Pancreas (tissue), 10 donors: ENCODE data around the gene MTR. TPM values are rescaled to one million over a fixed set of nuclear protein-coding genes. Genes with fewer than 3 reads are reported as not detected.
A peak's percentile ranks its signal among the peaks of the same experiment; 100 is the strongest.

ENCODE experiments used
- ATAC-seq, 4 donors: fragments of 200-7000 bp; cut with Tn5 transposase; one replicate each; pipeline versions ENCODE4 v1.8.0 to v1.9.1; 2020; ENCODE audit warnings: mild to moderate bottlenecking in 4 of 4, moderate library complexity in 4 of 4
- DNase-seq, 6 donors: peaks; one replicate each; pipeline ENCODE4 v3.0.0-alpha.2; 2020
- FAIRE-seq: peaks from 2 replicates; lab custom pipeline; 2012; peaks lifted over from hg19 to GRCh38; lab: Jason Lieb, UNC
- H3K27ac ChIP-seq, 4 donors: fragments of 200-600 bp; sonication (generic); 1 replicate in 3 of 4; 2 replicates in 1 of 4; pipeline versions ENCODE4 v1.5.0 to v1.8.0; 2020
- H3K27me3 ChIP-seq, 4 donors: fragments of 200-600 bp; one replicate each; pipeline ENCODE4 v1.8.0; 2021
- H3K36me3 ChIP-seq, 3 donors: fragments of 200-600 bp; sonication (generic) in 1 of 3; one replicate each; pipeline versions ENCODE4 v1.5.0 to v1.8.0; 2020 to 2021
- H3K4me1 ChIP-seq, 3 donors: fragments of 200-600 bp; one replicate each; pipeline ENCODE4 v1.8.0; 2021
- H3K4me3 ChIP-seq, 4 donors: fragments of 200-600 bp; sonication (generic) in 2 of 4; one replicate each; pipeline versions ENCODE4 v1.5.0 to v1.8.0; 2020 to 2021
- H3K9me3 ChIP-seq, 4 donors: fragments of 200-600 bp; one replicate each; pipeline ENCODE4 v1.8.0; 2021
- CTCF ChIP-seq, 4 donors: fragments of 200-600 bp; sonication (generic) in 3 of 4; IDR thresholded peaks; one replicate each; pipeline versions ENCODE4 v1.5.0 to v1.8.0; 2021; ENCODE audit warnings: antibody characterized with exemption in 4 of 4
- WGBS, 2 donors: extraction: QIAGEN DNeasy Blood & Tissue Kit; methylation state at CpG; one replicate each; pipeline ENCODE4 v1.1.7; 2013; 5-methylcytosine and 5-hydroxymethylcytosine counted together
- intact Hi-C, 3 donors: fragments of 100-400 bp; cut with DNase I; formaldehyde crosslinking; loops; one replicate each; pipeline versions ENCODE4 v1.11.1 to v1.14.2; 2022
- polyA plus RNA-seq, 2 donors: library from polyadenylated mRNA; stranded (reverse); fragments of 200-250 nt; gene quantifications; one replicate each; pipeline ENCODE4 v1.2.3, GENCODE V29; 2013
- total RNA-seq, 6 donors: library from RNA; stranded (reverse); fragmentation: NEBNext Ultra II Directional in 4 of 6; extraction: Animal tissue kit (Norgen Biotek cat#: 25700) in 4 of 6; gene quantifications; one replicate each; pipeline versions ENCODE4 v1.2.1 to v1.2.4, GENCODE V29; 2021 to 2023
- donor health status: healthy with polysubstance abuse.
- donor health status: DM: no; HTN: no; CAD: no; lungs with moderate emphysema.
- donor health status: DM: no; HTN: no; CAD: no.
- donor health status: control.
- donor health status: control.
- donor health status: Bipolar disorder and iron deficiency.
- donor health status: DM: yes; HTN: yes; CAD: no.
- donor health status: DM: no; HTN: no; CAD: no.
- donor health status: DM: no; HTN: no; CAD: no.
- donor health status: DM: yes; HTN: yes; CAD: no.

Gene MTR
- total and polyA plus RNA-seq, 8 donors, result 8.1 to 29.1 (median 24.3) TPM

GRCh38 chr1:236882678-236883077 is 87.6 kb downstream of the MTR start:
- H3K36me3 ChIP-seq, result peaks cover 0 to 17% (median 11%) of the 10 kb centered on the region in 3 donors
- TF ChIP-seq CTCF (IDR thresholded peaks at IDR 0.05), result no peak
- ATAC-seq (no peak), FAIRE-seq (no peak), DNase-seq (no peak)
- WGBS, 2 donors, result 52 to 77% methylated on average over 4 of the region's 4 CpGs
- H3K4me1 ChIP-seq, result no peaks in the 10 kb centered on the region
- H3K27ac ChIP-seq, result no peak overlapping the region
- no peaks in the 10 kb centered on the region for H3K27me3 ChIP-seq
- H3K4me3 ChIP-seq, result no peak overlapping the region
- intact Hi-C loops, result no loop called here
- no peaks in the 10 kb centered on the region for H3K9me3 ChIP-seq

- intact Hi-C loops, result no loop called here
- Histone ChIP-seq H3K36me3 (peaks cover 0 to 40% (median 12%) of the 10 kb centered on the region in 3 donors), H3K4me1 (no peaks in the 10 kb centered on the region), H3K27me3 (no peaks in the 10 kb centered on the region), H3K9me3 (no peaks in the 10 kb centered on the region), H3K27ac (no peak overlapping the region), H3K4me3 (no peak overlapping the region)
- no peak for DNase-seq
- no peak for FAIRE-seq
- ATAC-seq, result no peak
- WGBS, 2 donors, result 72 to 76% methylated on average over 1 of the region's 1 CpG
- TF ChIP-seq CTCF (IDR thresholded peaks at IDR 0.05), result no peak
These were observed 91.1 kb downstream of the MTR start for GRCh38 chr1:236886199-236886598.

- WGBS, 2 donors, result 72 to 76% methylated on average over 8 of the region's 8 CpGs
- Histone ChIP-seq H3K27me3 (no peaks in the 10 kb centered on the region), H3K9me3 (no peaks in the 10 kb centered on the region), H3K27ac (no peak overlapping the region), H3K36me3 (peaks cover 0 to 48% (median 17%) of the 10 kb centered on the region in 3 donors), H3K4me1 (no peaks in the 10 kb centered on the region), H3K4me3 (no peak overlapping the region)
- intact Hi-C loops, result no loop called here
- no peak for DNase-seq
- ATAC-seq, result no peak
- TF ChIP-seq CTCF (IDR thresholded peaks at IDR 0.05), result no peak
- FAIRE-seq, result no peak
These were observed 92.0 kb downstream of the MTR start for GRCh38 chr1:236887081-236887480.

GRCh38 chr1:236888126-236888525 is 93.0 kb downstream of the MTR start:
- 81 to 85% methylated on average over 4 of the region's 4 CpGs for WGBS, 2 donors
- intact Hi-C loops, result no loop called here
- FAIRE-seq, result no peak
- no peak overlapping the region for H3K4me3 ChIP-seq
- no peak for ATAC-seq
- H3K36me3 ChIP-seq, result peaks cover 0 to 58% (median 17%) of the 10 kb centered on the region in 3 donors
- no peaks in the 10 kb centered on the region for H3K9me3 ChIP-seq
- H3K4me1 ChIP-seq, result no peaks in the 10 kb centered on the region
- no peak for DNase-seq
- H3K27me3 ChIP-seq, result no peaks in the 10 kb centered on the region
- no peak for TF ChIP-seq CTCF (IDR thresholded peaks at IDR 0.05)
- no peak overlapping the region for H3K27ac ChIP-seq

GRCh38 chr1:236888903-236889302 is 93.8 kb downstream of the MTR start:
- ATAC-seq, result peak in 3 of 4 donors; percentile 44 to 62 (median 45)

More at GRCh38 chr1:236888903-236889302, 93.8 kb downstream of the MTR start:
- Histone ChIP-seq H3K27me3 (no peaks in the 10 kb centered on the region), H3K9me3 (no peaks in the 10 kb centered on the region), H3K27ac (no peak overlapping the region), H3K36me3 (peaks cover 0 to 65% (median 17%) of the 10 kb centered on the region in 3 donors), H3K4me1 (no peaks in the 10 kb centered on the region), H3K4me3 (no peak overlapping the region)
- peak in 2 of 6 donors; percentile 9 to 35 for DNase-seq
- no peak for FAIRE-seq
- intact Hi-C loops, result no loop called here
- no peak for TF ChIP-seq CTCF (IDR thresholded peaks at IDR 0.05)
- 46 to 51% methylated on average over 8 of the region's 8 CpGs for WGBS, 2 donors
